GM21576 (cell line): ENCODE data around the gene HBM.
"Not testable (repeated sequence)": the region's sequence is repeated elsewhere in the genome, so short reads cannot be mapped to it uniquely, and the experiment has no call there.

Experiments
- ATAC-seq: cut with Tn5 transposase; IDR thresholded peaks from one replicate; pipeline ENCODE4 v1.9.1; 2021; ENCODE audit warnings: mild to moderate bottlenecking, moderate library complexity; ENCODE audit not compliant: unreplicated experiment

The HBM gene

DNA sequence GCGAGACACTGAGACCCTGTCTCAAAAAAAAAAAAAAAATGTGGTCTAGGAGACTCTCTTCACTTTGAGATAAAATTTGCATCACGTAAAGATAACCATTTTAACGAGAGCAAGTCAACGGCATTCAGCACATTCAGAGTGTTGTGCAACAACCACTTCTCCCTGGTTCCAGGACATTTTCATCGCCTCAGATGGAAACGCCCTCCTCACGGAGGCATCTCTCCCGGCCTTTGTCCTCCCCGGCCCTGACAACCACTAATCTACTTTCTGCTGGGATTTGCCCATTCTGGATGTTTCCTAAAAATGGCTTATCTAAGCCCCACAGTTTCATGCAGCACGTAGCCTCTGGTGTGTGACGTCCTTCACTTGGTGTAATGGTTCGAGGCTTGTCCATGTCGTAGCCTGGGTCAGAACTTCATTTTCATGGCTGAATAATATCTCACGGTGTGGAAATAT is 21.0 kb upstream of the HBM start:
- ATAC-seq = no peak

GRCh38 chr16:146646-147045 is 19.1 kb upstream of the HBM start:
- no peak for ATAC-seq

- no peak for ATAC-seq
Observed at GRCh38 chr16:149024-149660, 16.6 kb upstream of the HBM start.

GRCh38 chr16:152141-153128 is 13.3 kb upstream of the HBM start, which contains the start of gene HBZ:
HBZ (plus strand) TSS chr16:152644; CDS start chr16:152910, 266 bp downstream.
- ATAC-seq = no peak

GRCh38 chr16:153129-153521 is 12.7 kb upstream of the HBM start:
- ATAC-seq = not testable (repeated sequence)

DNA sequence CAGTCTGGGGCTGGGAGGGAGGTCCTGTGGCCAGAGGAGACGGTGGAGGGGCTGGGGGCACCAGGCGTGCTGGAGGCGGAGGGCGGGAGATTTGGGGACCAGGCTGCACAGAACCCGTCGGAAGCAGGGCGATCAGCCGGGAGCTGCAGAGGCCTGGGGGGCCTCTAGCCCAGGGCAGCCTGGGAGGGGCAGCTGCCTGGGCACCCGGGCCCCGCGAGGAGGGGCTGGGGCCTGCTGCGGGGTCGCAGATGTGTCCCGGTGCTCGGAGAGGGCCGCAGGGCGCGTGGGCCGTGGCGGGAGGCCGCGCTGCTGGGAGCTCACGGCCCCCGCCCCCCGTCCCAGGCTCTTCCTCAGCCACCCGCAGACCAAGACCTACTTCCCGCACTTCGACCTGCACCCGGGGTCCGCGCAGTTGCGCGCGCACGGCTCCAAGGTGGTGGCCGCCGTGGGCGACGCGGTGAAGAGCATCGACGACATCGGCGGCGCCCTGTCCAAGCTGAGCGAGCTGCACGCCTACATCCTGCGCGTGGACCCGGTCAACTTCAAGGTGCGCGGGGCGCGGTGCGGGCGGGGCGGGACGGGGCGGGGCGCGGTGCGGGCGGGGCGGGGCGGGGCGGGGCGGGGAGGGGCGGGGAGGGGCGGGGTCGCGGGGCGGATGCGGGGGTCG is 12.1 kb upstream of the HBM start:
- ATAC-seq = not testable (repeated sequence)

GRCh38 chr16:154217-155030 is 11.4 kb upstream of the HBM start:
- no peak for ATAC-seq

DNA sequence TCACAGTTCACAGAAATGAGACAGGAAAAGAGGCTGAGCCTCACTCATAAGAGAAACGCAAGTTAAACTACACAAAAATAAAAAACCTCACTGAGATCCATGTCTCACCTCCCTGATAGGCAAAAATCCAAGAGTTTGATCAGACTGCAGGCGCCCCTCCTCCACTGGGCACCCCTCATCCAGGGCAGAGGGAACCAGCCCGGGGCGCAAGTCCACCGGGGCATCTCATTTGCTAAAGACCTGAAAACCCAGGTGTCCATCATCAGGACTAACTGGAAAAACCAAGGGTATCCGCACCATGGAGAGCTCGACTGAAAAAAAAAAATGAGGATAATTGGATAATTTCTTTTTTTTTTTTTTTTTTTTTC is 10.8 kb upstream of the HBM start:
- no peak for ATAC-seq

GRCh38 chr16:159136-159849 is 6.5 kb upstream of the HBM start:
- no peak for ATAC-seq

- ATAC-seq = not testable (repeated sequence)
Observed at GRCh38 chr16:160242-160641, 5.5 kb upstream of the HBM start.

DNA sequence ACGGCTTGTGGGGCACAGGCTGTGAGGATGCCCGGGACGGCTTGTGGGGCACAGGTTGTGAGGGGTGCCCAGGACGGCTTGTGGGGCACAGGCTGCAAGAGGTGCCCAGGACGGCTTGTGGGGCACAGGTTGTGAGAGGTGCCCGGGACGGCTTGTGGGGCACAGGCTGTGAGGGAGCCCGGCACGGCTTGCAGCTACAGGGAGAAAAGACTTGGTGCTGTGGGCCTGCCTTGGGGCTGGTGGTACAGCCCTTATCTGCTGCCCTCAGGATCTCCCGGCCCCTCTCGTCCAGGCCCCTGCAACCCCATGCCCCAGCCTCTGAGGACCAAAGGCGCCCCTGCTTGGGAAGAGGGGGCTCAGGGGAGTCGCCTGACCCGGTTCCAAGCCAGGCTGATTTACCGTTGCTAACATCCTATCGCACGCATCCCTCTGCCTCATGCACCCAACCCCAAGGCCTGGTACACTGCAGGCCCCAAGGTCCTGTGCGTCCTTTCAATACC is 5.0 kb upstream of the HBM start:
- no peak for ATAC-seq

DNA sequence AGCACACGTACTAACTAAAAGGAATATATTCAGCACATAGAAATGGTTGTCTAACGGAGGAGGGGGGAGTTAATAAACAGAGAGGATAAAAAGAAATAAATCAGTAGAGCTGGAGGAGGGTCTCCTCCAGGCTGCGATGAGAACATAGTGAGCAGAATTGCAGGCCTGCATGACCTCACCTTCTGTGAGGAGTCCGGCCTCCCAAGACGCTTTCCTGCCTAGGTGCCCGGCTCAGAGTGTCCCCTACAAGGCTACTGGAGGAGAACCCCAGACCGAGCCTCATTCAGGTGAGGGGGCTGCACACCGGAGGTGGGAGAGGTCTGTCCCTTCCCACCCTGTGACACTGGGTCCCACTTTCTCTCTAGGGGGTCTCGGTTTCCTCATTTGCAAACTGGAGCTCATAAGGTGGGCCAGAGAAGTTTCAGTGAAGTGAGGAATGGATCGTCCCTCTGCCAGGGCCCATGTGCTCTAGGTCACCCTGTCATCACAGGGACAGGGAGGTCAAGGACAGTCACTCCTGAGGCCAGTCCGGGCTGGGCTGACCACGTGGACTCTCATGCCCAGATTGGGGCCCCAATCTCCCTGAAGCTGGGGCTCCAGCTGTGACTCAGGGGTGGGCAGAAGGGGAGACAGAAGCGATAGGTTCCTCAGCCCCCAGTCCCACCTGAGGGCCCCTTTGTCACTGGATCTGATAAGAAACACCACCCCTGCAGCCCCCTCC is 3.3 kb upstream of the HBM start:
- no peak for ATAC-seq

DNA sequence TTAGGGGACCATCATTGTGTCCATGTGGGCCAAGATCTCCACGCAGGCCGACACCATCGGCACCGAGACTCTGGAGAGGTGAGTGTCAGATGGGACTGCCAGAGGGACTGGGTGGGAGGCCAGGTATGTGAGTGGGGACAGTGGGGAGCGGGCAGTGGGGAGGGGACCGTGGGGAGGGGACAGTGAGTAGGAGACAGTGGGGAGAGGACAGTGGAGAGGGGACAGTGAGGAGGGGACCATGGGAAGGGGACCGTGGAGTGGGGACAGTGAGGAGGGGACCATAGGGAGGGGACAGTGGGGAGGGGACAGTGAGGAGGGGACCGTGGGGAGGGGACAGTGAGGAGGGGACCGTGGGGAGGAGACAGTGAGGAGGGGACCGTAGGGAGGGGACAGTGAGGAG is 2.6 kb upstream of the HBM start:
- not testable (repeated sequence) for ATAC-seq

- ATAC-seq = not testable (repeated sequence)
Observed at GRCh38 chr16:163696-164095, 2.1 kb upstream of the HBM start.

GRCh38 chr16:164134-164823 is 1.5 kb upstream of the HBM start:
- ATAC-seq = not testable (repeated sequence)

DNA sequence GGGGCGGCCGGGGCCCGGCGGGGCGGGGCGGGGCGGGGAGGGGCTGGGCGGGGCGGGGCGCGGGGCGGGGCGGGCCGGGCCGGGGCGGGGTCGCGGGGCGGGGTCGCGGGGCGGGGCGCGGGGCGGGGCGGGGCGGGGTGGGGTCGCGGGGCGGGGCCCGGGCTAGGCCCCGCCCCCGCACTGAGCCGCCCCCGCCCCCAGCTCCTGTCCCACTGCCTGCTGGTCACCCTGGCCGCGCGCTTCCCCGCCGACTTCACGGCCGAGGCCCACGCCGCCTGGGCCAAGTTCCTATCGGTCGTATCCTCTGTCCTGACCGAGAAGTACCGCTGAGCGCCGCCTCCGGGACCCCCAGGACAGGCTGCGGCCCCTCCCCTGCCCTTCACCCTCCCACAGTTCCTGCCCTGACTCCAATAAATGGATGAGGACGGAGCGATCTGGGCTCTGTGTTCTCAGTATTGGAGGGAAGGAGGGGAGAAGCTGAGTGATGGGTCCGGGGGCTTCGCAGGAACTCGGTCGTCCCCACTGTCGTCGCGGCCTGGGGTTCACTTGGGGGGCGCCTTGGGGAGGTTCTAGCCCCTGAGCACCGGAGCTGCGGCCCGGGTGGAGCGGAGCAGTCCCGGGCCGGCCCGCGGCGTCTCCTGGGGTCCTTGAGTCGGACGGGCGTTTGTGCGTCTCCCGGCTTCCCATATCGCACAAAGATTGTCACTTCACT is 795 bp upstream of the HBM start:
- ATAC-seq = no peak

DNA sequence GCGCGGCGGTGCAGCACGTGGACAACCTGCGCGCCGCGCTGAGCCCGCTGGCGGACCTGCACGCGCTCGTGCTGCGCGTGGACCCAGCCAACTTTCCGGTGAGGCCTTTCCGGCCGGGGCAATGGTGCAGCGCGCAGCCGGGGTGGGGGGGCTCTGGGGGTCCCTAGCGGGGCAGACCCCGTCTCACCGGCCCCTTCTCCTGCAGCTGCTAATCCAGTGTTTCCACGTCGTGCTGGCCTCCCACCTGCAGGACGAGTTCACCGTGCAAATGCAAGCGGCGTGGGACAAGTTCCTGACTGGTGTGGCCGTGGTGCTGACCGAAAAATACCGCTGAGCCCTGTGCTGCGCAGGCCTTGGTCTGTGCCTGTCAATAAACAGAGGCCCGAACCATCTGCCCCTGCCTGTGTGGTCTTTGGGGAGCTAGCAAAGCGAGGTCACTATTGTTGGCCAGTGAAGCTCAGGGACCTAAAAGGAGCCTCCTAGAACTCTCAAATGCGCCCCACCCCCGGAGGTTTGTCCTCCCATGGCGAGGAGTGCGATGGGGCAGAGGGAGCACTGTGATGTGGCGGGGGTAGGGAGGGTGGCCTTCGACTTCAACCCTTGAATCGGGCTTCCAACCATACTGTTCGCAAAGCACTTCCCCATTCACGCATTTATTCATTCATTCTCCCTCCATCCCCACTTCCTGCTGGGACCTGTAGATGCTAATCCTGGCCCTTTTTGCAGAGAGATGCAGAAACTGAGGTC is 770 bp downstream of the HBM start:
- ATAC-seq = no peak
